IgD-negative memory B cell (primary cell): ENCODE data around the gene ZRANB1. TPM values are rescaled to one million over a fixed set of nuclear protein-coding genes. Genes with fewer than 3 reads are reported as not detected.

Experiments
- polyA plus RNA-seq: library from polyadenylated mRNA; unstranded; fragments of 300-500 nt; fragmentation: Illumina TruSeq; gene quantifications from one replicate; pipeline ENCODE4 v1.2.3, GENCODE V29; 2021

ZRANB1 gene
- polyA plus RNA-seq, 1 donor from 2014 or later, result 8.4 TPM

Other genes with a start within 250 kb of the ZRANB1 start
- gene FAM53B, start 197.7 kb upstream of the ZRANB1 start, polyA plus RNA-seq, result 48.9 TPM
- 23.3 TPM for gene EEF1AKMT2, start 150.2 kb upstream of the ZRANB1 start, polyA plus RNA-seq
- 13.7 TPM for gene ABRAXAS2, start 140.3 kb upstream of the ZRANB1 start, polyA plus RNA-seq
- gene CTBP2, start 218.4 kb downstream of the ZRANB1 start, polyA plus RNA-seq, result 0.50 TPM